ENCODE results near the gene COL6A1. TPM values are rescaled to one million over a fixed set of nuclear protein-coding genes. Genes with fewer than 3 reads are reported as not detected.

Gene COL6A1
- total RNA-seq, 1 experiment from 2014 or later = 193 TPM

DNA sequence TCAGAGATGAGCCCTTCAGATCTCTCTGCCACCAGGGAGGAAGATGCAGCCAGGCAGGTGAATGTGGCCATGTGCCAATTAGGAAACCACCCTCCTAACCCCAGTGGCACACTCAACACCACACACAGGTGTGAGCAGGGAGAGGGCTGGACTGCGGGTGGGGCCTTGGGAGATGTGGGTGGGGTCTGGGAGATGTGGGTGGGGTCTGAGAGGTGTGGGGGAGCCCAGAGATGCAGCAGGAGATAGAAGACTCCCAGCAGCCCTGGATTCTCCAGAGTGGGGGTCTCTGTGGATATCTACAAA, 43.2 kb upstream of the COL6A1 start:
- no peak overlapping the region for H2BK120ac ChIP-seq (ENCODE audit: low read depth, low read length, poor library complexity, severe bottlenecking)
- TF ChIP-seq, protein P1, sequence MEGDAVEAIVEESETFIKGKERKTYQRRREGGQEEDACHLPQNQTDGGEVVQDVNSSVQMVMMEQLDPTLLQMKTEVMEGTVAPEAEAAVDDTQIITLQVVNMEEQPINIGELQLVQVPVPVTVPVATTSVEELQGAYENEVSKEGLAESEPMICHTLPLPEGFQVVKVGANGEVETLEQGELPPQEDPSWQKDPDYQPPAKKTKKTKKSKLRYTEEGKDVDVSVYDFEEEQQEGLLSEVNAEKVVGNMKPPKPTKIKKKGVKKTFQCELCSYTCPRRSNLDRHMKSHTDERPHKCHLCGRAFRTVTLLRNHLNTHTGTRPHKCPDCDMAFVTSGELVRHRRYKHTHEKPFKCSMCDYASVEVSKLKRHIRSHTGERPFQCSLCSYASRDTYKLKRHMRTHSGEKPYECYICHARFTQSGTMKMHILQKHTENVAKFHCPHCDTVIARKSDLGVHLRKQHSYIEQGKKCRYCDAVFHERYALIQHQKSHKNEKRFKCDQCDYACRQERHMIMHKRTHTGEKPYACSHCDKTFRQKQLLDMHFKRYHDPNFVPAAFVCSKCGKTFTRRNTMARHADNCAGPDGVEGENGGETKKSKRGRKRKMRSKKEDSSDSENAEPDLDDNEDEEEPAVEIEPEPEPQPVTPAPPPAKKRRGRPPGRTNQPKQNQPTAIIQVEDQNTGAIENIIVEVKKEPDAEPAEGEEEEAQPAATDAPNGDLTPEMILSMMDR (conservative IDR thresholded peaks at IDR 0.05) = no peak
- peaks cover 0 to 2% of the 10 kb centered on the region in 2 experiments; a peak in 2 of 4 replicates for H3K4me1 Mint-ChIP-seq
- H3K23ac ChIP-seq (ENCODE audit: insufficient read length, low read depth, low read length) = no peak overlapping the region
- H3K27me3 ChIP-seq (ENCODE audit: insufficient read depth, low read length) = no peaks in the 10 kb centered on the region
- H3K23me2 ChIP-seq (ENCODE audit: insufficient read length, low read depth, low read length, poor library complexity, severe bottlenecking) = no peaks in the 10 kb centered on the region
- no peak overlapping the region for H4K91ac ChIP-seq (ENCODE audit: insufficient read length, low read depth, low read length)
- no peak overlapping the region for H3K14ac ChIP-seq (ENCODE audit: insufficient read depth, low read length)
- no peak overlapping the region for H3K9ac ChIP-seq (ENCODE audit: extremely low read depth, insufficient read length, low read length)
- H3K4ac ChIP-seq (ENCODE audit: low read depth, low read length) = no peak overlapping the region
- no peak overlapping the region for H3K27ac Mint-ChIP-seq
- H4K8ac ChIP-seq (replicated peaks; ENCODE audit: insufficient read length, low read depth, low read length) = no peak overlapping the region
- no peaks in the 10 kb centered on the region for H3K79me2 ChIP-seq (ENCODE audit: insufficient read depth, low read length)
- no peaks in the 10 kb centered on the region for H3K9me3 Mint-ChIP-seq
- H3K9me3 ChIP-seq (ENCODE audit: control insufficient read depth, low read depth, low read length) = no peaks in the 10 kb centered on the region
- H3K79me1 ChIP-seq (ENCODE audit: insufficient read depth, low read depth, low read length, poor library complexity, severe bottlenecking) = no peaks in the 10 kb centered on the region
- no peaks in the 10 kb centered on the region; a peak in 1 of 7 replicates for H3K36me3 Mint-ChIP-seq (ENCODE audit: insufficient read depth in 1 of 3, low read depth in 3 of 3)
- no CpG with 5 or more reads among the region's 1 CpG for WGBS (ENCODE audit: extremely low coverage, insufficient read length, low lambda C conversion rate)
- no peak overlapping the region for H3K4me3 Mint-ChIP-seq
- no peak overlapping the region for H2BK12ac ChIP-seq (ENCODE audit: insufficient read length, low read depth, low read length)
- H4K5ac ChIP-seq (ENCODE audit: insufficient read length, low read depth, low read length) = no peak overlapping the region
- no peak overlapping the region for H3K4me2 ChIP-seq (ENCODE audit: insufficient read depth, insufficient read length, low read length)
- no peak overlapping the region for H3K56ac ChIP-seq (ENCODE audit: insufficient read length, low read depth, low read length)
- H3T11ph ChIP-seq (ENCODE audit: low read length) = no peak overlapping the region
- H2BK15ac ChIP-seq (ENCODE audit: low read depth, low read length) = no peak overlapping the region
- H2BK20ac ChIP-seq (ENCODE audit: low read depth, low read length, poor library complexity, severe bottlenecking) = no peak overlapping the region
- DNase-seq = no peak
- H2AFZ ChIP-seq (ENCODE audit: low read length) = no peak overlapping the region
- H2AK5ac ChIP-seq (ENCODE audit: insufficient read length, low read length) = no peak overlapping the region
- H4K20me1 ChIP-seq (ENCODE audit: control insufficient read depth, insufficient read depth, insufficient read length) = no peaks in the 10 kb centered on the region
- H3K27ac ChIP-seq (ENCODE audit: insufficient read length, low read depth, low read length) = no peak overlapping the region
- H3K18ac ChIP-seq (ENCODE audit: insufficient read length, low read depth, low read length) = no peak overlapping the region
- H2BK5ac ChIP-seq (ENCODE audit: insufficient read length, low read length) = no peak overlapping the region
- no peaks in the 10 kb centered on the region for H3K4me1 ChIP-seq (ENCODE audit: insufficient read depth, low read length)
- H3K27me3 Mint-ChIP-seq (ENCODE audit: low read depth) = peaks cover 24% of the 10 kb centered on the region
